Activated CD8-positive, alpha-beta memory T cell treated with anti-CD3 and anti-CD28 coated beads, Interleukin-2, amount 50 U/mL, for 24 hours (primary cell): ENCODE measurements around the gene FAM89B.
A peak's percentile ranks its signal among the peaks of the same experiment; 100 is the strongest.
"Not testable (repeated sequence)": the region's sequence is repeated elsewhere in the genome, so short reads cannot be mapped to it uniquely, and the experiment has no call there.

Experiments
- DNase-seq: peaks from one replicate; pipeline ENCODE4 v3.0.0-alpha.2; 2020; ENCODE audit errors: extremely low read depth

The FAM89B gene

DNA sequence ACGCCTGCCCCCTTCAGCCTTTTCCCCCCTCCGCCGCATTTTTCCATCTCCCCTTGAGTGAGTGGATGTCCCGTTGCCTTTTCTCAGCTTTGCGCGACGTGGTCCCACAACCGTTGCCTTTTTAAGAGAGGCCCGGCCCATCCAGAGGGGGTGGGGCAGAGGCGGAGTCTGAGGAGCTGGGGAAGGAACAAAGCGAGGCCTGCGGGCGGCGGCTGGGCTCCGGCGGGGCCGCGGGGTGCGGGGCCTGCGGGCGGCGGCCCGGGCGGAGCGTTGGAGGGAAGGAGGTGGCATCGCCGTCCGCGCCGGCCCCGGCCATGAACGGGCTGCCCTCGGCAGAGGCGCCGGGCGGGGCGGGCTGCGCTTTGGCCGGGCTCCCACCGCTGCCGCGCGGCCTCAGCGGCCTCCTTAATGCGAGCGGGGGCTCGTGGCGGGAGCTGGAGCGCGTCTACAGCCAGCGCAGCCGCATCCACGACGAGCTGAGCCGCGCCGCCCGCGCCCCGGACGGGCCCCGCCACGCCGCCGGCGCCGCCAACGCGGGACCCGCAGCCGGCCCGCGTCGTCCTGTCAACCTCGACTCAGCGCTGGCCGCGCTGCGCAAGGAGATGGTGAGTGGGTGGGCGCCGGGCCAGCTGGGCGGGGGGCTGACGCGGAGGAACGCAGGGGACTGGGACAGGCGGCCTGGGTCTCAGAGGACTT is at the start of gene FAM89B:
FAM89B (plus strand) TSS at position 183 of the 696 bp plus-strand sequence; CDS start at position 315, 132 bp downstream.
- peak; percentile 70 for DNase-seq

DNA sequence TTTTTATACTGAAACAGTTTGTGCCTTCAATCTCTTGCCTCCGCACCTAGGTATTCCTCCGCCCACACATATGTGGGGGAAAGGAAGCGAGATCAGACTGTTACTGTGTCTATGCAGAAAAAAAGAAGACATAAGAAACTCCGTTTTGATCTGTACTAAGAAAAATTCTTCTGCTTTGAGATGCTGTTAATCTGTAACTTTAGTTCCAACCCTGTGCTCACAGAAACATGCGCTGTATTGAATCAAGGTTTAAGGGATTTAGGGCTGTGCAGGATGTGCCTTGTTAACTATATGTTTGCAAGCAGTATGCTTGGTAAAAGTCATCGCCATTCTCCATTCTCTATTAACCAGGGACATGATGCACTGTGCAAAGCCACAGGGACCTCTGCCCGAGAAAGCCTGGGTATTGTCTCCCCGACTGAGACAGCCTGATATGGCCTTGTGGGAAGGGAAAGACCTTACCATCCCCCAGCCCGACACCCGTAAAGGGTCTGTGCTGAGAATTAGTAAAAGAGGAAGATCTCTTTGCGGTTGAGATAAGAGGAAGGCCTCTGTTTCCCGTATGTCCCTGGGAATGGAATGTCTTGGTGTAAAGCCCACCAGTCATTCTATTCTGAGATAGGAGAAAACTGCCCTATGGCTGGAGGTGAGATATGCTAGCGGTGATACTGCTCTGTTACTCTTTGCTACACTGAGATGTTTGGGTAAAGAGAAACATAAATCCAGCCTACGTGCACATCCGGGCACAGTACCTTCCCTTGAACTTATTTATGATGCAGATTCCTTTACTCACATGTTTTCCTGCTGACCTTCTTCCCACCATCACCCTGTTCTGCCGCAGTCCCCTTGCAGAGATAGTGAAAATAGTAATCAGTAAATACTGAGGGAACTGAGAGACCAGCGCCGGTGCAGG is 49.4 kb upstream of the FAM89B start:
- not testable (repeated sequence) for DNase-seq

GRCh38 chr11:65523631-65523968 is 48.7 kb upstream of the FAM89B start:
- DNase-seq = not testable (repeated sequence)

GRCh38 chr11:65524014-65524740 is 48.2 kb upstream of the FAM89B start:
- DNase-seq = no peak

DNA sequence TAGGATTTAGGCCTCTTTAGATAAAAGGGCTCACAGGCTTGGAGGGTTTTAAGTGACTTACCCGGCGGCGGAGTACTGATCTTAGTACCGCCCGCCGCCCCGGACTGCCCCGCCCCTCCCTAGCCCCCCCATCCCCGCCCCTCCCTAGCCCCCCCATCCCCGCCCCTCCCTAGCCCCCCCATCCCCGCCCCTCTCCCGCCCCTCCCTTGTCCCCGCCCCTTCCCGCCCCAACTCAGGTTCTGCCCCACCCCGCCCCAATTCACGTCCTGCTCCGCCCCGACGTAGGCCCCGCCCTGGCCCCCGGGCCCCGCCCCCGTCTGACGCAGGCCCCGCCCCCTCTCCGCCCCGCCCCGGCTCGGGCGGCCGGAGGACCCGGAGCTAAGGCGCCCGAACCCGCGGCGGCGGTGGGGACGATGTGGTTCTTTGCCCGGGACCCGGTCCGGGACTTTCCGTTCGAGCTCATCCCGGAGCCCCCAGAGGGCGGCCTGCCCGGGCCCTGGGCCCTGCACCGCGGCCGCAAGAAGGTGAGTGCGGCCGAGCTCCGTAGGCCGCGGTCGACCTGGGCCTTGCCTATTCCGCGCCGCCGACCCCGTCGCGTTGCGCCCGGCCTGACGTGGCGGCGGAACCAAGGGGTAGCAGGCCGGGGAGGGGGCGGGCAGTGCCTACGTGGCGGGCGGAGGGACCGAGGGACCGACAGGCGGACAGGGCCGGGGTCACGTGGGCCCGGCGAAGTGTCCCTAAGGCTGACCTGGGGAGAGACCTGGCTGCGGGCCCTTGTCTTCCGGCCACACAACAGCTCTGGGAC is 47.4 kb upstream of the FAM89B start, which contains the start of gene SCYL1:
SCYL1 (plus strand) TSS at position 343 of the 805 bp plus-strand sequence; CDS start at position 414, 71 bp downstream.
- no peak for DNase-seq

DNA sequence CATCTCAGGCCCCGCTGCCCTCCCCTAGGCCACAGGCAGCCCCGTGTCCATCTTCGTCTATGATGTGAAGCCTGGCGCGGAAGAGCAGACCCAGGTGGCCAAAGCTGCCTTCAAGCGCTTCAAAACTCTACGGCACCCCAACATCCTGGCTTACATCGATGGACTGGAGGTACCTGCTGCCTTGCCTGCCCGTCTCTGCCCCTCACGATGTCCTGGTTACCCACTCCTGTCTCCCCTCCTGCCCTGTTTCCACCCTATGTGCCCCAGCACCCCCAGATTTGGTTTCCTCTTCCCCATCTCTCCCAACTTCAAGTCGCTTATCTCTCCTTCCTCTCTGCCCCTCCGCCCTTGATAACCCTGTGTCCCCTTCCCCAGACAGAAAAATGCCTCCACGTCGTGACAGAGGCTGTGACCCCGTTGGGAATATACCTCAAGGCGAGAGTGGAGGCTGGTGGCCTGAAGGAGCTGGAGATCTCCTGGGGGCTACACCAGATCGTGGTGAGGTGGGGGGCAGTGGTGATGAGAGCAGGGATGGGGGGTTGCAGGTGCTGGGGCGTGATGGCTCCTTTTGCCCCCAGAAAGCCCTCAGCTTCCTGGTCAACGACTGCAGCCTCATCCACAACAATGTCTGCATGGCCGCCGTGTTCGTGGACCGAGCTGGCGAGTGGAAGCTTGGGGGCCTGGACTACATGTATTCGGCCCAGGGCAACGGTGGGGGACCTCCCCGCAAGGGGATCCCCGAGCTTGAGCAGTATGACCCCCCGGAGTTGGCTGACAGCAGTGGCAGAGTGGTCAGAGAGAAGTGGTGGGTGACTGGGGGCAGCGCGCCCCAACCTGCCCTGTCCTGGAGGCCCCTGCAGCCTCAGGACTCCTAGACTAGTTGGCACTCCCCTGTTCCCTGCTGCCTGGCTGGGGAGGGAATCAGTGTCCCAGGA is 46.5 kb upstream of the FAM89B start:
- no peak for DNase-seq

- no peak for DNase-seq
Measured at GRCh38 chr11:65526744-65527143, 45.6 kb upstream of the FAM89B start.

- no peak for DNase-seq
Measured at GRCh38 chr11:65528819-65529350, 43.5 kb upstream of the FAM89B start.

DNA sequence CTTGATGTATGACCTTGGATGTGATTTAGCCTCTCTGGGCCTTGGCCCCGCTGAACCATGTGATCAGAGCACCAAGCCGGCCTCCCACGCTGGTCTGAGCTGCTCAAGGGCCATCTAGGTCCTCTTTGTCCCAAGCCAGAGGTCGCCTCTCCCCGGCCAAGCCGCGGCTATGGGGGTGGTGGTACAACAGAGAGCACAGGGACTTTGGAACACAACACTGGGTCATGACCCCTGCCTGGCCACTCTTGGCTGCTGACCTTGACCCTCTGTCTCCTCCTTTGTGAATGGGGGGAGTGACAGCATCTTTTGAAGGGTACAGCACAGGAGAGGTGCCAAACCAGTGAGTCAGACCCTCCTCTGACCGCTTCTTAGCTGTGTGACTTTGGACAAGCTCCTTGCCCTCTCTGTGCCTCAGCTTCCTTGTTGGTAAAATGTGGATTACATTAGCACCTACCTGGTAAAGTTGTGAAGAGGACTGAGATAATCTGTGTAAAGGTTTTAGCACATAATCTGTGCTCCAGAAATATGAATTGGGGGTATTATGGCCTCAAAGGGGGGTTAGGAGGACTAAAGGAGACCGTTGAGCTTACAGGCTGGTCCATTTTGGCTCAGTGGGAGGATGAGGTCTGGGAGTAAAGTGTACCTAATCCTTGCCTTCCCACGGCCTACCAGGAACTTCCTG is 42.7 kb upstream of the FAM89B start:
- no peak for DNase-seq

- DNase-seq = no peak
Measured at GRCh38 chr11:65530157-65530496, 42.2 kb upstream of the FAM89B start.

DNA sequence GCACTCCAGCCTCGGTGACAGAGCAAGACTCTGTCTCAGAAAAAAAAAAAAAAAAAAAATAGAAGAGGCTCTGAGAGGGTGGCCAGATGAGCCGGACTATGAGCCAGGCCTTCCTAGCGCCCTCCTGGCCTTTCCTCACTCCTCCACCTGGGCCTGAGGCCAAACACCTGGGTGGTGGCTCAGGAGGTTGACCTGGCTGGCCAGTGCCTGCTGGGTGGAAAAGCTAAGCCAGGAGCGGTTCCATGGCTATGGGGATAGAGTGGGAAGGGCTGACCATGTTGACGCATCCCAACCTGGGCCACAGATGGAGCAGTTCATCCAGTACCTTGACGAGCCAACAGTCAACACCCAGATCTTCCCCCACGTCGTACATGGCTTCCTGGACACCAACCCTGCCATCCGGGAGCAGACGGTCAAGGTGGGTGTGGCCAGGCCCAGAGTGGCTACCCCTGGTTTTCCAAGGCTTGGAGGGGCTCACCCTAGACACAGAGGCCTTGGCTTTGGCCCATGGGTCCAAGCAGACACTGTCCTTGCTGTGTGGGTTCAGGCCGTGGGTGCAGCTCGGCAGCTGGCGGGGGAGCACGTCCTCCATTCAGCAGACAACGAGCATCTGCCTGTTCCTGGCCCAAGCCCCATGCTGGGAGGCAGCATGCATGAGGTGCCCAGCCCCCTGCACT is 39.8 kb upstream of the FAM89B start:
- no peak for DNase-seq

- DNase-seq = no peak
Measured at GRCh38 chr11:65535102-65535501, 37.2 kb upstream of the FAM89B start.

- no peak for DNase-seq
Measured at GRCh38 chr11:65536412-65537295, 35.7 kb upstream of the FAM89B start.

GRCh38 chr11:65537296-65537597 is 35.1 kb upstream of the FAM89B start:
- DNase-seq = no peak

DNA sequence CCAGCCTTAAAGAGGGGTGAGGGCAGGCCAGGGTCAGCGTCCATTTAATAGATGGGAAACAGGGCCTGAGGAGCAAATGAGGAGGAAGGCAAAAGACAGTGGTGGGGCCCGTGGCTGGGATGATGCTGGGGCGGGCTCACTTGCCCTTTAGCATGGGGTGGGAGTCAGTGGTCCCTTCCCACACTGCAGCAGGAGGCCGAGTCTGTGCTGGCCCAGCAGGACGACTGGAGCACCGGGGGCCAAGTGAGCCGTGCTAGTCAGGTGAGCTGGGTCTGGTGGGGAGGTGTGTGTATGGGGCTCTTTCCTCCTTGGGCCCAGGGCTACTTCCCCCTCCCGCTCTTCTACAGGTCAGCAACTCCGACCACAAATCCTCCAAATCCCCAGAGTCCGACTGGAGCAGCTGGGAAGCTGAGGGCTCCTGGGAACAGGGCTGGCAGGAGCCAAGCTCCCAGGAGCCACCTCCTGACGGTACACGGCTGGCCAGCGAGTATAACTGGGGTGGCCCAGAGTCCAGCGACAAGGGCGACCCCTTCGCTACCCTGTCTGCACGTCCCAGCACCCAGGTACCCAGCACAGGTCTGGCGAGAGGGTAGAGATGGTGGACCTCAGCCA is 34.6 kb upstream of the FAM89B start:
- no peak for DNase-seq

DNA sequence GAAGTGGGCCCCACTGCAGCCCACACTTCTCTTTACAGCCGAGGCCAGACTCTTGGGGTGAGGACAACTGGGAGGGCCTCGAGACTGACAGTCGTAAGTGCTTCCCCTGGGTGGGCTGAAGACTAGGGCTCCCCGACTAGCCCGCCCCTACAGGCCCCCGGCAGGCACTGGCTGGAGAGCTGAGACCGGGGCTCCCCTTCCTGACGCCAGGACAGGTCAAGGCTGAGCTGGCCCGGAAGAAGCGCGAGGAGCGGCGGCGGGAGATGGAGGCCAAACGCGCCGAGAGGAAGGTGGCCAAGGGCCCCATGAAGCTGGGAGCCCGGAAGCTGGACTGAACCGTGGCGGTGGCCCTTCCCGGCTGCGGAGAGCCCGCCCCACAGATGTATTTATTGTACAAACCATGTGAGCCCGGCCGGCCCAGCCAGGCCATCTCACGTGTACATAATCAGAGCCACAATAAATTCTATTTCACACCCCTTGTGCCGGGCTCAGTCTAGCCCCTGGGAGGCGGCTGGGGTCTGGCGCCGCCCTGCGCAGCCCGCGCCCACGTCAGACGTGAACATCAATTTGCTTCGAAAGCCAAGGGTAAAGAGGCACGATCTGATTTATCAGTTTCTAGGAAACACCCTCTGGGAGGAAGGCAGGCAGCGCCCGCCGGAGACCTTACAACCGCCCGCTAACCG is 34.0 kb upstream of the FAM89B start:
- no peak for DNase-seq
